EH (cell line): ENCODE results near the gene SLC25A24.
"Not testable (repeated sequence)": the region's sequence is repeated elsewhere in the genome, so short reads cannot be mapped to it uniquely, and the experiment has no call there.

Source experiments
- DNase-seq: peaks from one replicate; pipeline ENCODE4 v3.0.0-alpha.2; 2015; ENCODE audit warnings: low read depth

SLC25A24 gene

GRCh38 chr1:108133148-108133547 lies 67.0 kb downstream of the SLC25A24 start:
- DNase-seq, result not testable (repeated sequence)

GRCh38 chr1:108132367-108132766 lies 67.8 kb downstream of the SLC25A24 start:
- DNase-seq, result not testable (repeated sequence)

- DNase-seq, result not testable (repeated sequence)
Observed at GRCh38 chr1:108131281-108131680, 68.9 kb downstream of the SLC25A24 start.

- DNase-seq, result no peak
Observed at GRCh38 chr1:108130794-108131193, 69.3 kb downstream of the SLC25A24 start.

DNA sequence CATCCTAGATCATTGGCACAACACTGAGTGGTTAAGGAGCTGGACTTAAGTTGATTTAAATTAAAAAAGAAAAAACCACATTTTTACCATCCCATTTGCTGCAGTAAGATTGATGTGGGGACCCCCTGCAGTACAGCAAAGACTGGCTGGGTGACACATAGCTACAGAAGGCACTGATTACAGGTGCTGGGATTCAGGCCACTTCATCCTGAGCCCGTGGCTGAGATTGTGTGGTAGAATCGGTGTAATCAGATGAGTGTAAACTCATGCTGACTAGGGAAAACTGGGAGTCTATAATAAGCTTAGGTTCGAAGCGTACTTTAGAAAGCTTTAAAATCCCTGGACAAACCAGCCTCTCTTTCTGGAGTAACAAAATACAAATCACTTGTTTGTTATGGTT lies 70.1 kb downstream of the SLC25A24 start:
- DNase-seq, result no peak

GRCh38 chr1:108125312-108126138 lies 74.6 kb downstream of the SLC25A24 start:
- DNase-seq, result peak; percentile 78

- DNase-seq, result no peak
Observed at GRCh38 chr1:108124622-108125311, 75.4 kb downstream of the SLC25A24 start.

GRCh38 chr1:108124023-108124422 lies 76.1 kb downstream of the SLC25A24 start:
- no peak for DNase-seq

- DNase-seq, result no peak
Observed at GRCh38 chr1:108121358-108122143, 78.6 kb downstream of the SLC25A24 start.

DNA sequence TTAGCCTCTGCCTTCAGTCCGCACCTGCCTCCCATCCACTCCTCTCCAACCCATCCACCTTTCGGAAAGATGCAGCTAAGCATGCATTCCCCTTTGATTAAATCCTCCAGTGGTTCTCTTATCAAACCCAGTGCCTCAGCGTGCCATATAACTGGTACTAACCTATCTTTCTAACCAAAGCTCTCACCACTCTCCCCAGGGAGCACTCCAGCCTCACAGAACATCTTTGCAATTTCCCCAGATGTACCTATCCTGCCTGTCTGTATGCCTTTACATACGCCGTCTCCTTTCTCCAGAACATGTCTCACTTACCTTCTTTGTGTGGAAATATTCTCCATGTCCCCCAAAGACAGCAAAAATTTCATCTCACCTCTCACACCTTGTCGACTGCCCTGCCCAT lies 80.0 kb downstream of the SLC25A24 start:
- no peak for DNase-seq

- no peak for DNase-seq
Observed at GRCh38 chr1:108119500-108119899, 80.6 kb downstream of the SLC25A24 start.

DNA sequence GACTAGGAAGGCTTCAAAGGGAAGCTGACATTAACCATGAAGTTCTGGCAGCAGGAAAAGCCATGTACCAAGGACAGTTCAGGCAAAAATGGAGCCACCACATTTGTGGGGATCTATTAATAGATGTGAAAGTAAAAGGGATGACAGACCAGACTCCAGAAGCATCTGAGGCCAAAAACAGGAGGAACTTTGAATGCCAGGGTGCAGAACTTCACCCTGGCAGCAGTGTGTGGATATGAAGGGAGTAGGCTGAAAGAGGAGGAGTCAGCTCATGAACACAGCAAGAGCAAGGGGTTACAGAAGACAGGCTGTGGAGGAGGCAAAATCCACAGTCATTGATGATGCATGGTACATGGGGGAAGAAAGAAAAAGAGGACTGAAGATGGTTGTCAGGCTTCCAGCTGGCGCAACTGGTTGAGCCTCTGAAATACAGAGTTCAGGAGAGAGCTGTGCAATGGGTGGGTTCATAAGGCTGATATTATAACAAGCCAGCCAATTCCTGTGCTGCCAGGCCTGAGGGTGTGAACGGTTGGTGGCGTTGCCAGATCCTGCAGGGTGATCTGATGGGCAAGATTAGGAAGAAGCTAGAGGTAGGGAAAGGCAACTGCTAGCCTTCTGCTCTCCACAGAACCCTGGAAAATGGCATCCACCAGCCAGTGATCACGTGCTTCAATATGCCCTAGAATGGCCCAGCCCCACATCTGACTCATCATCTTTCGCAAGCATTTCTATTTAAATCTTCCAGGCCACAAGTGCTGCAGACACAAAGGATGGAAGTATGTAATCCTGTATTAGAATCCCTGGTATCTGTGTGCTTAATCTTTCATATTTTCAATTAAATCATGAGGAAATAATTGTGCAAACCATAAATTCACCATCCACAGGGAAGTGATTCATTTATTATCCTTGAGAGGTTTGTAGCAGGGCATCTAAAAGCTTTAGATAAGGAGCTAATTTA lies 81.9 kb downstream of the SLC25A24 start:
- DNase-seq, result peak; percentile 82

GRCh38 chr1:108117237-108117636 lies 82.9 kb downstream of the SLC25A24 start:
- no peak for DNase-seq

- DNase-seq, result no peak
Observed at GRCh38 chr1:108114033-108114599, 86.0 kb downstream of the SLC25A24 start.

DNA sequence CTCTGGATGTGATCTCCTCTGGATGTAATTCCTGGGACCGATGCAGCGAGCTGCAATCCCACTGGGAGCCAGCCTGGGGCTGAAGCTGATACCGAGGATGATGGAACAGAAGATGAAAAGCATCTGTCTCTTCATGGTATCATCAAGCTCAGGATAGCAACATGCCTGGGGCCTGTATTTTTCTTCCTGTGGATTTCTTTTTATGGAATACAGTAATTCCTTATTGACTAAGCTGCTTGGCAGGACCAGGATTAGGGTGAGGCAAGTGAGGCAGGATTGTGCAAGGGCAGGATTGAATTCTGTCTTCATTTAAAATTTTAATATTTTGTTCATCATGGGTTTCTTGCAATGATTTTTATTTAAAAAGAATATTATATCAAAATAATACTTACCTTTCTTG lies 86.6 kb downstream of the SLC25A24 start:
- no peak for DNase-seq

DNA sequence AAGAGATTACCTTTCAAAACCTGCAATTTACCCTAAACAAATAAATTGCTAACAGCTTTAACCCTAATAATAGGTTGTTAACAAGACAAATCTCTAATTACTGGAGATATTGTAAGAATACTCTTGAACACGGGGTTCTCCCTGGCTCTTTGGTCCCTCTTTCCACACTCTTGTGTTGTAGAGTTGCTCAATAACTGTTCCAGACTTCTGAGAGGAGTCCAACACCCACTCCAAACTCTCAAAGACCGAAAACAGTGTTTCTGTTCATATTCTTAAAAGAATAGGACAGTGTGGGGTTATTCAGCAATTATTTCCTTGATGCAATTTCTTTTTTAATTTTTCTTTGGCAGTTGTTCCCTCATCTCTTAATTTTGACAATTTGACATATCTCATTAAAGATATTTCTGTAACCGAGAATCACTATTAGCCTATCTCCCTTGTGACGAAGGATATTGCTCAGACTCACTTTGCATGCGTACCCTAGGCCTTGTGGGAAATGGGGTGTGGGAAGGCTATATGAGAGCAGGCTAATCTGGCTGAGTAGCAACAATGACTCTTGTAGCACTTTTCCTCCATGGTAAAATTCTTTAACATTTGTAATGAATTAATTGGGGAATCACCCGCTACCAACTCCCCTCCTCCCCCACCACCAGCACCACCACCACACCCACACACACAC lies 90.7 kb downstream of the SLC25A24 start:
- DNase-seq, result no peak

DNA sequence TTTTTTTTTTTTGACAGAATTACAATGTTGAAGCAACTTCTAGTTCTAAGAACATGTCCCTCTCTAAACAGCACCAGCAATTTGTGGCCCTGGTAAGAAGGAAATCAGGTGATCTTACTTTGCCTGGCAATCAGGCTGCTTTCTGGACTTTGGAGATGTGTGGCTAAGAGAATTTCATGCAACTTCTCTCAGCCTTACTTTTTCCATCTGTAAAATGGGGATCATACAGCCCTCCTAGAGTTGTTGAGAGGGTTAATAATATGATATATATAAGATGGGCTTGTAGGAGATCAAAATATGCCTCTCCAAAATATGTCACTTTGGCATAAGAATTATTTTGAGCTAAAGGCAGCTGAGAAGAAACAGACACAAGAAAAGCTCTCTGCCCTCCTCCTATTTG lies 92.0 kb downstream of the SLC25A24 start:
- no peak for DNase-seq

DNA sequence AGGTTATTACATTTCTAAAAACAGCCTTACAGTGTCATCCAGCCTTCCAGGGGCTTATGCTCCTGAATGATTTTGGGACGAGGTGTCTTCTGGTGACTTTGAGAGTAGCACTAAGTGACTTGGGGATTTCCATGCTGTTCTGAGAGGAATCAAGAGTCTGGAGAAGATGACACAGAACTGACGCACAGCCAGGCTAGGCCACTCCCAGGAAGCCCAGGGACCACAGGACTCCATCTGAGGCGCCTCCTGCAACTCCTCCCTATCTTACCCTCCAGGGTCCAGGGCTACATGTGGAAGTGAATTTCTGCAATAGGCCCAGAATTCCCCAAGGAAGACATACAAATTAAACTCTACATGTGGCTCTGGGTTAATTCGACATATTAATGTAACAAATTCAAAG lies 92.5 kb downstream of the SLC25A24 start:
- peak; percentile 59 for DNase-seq

GRCh38 chr1:108106775-108107174 lies 93.4 kb downstream of the SLC25A24 start:
- DNase-seq, result no peak

DNA sequence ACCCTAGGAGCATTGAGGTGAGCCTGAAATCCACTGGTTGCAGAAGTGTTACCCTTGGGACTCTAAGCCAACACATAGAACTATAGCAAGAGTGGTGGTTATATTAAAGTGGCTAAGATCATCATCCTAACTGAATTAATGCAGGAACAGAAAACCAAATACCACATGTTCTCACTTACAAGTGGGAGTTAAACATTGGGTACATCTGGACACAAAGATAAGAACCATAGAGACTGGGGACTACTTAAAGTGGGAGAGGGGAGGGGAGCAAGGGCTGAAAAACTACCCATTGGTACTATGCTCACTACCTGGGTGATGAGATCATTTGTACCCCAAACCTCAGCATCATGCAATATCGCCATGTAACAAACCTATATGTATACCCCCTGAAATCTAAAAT lies 100.0 kb downstream of the SLC25A24 start:
- no peak for DNase-seq

DNA sequence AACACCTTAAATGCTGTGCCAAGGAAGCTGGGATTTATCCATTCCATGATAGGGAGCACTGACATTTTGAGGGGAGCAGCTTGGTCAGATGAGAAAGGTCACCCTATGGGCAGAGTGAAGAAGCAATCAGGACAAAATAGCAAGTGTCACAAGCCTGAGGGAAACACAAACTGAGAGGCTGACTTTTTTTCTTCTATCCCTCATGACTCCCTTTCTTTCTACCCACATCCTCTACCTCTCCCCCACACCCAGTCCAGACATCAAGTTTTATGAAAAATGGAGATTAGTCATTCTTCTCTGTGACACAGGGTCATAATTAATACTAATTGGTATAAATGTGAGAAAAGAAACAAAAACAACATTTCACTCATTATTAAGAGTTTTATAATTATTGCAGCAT lies 103.1 kb downstream of the SLC25A24 start:
- DNase-seq, result no peak
